Measurements from ENCODE around the gene LZTR1. TPM values are rescaled to one million over a fixed set of nuclear protein-coding genes. Genes with fewer than 3 reads are reported as not detected.

The LZTR1 gene
- polyA plus RNA-seq, 1 of the 3 experiments (the other 2 are of a cell fraction), result 37.7 TPM

DNA sequence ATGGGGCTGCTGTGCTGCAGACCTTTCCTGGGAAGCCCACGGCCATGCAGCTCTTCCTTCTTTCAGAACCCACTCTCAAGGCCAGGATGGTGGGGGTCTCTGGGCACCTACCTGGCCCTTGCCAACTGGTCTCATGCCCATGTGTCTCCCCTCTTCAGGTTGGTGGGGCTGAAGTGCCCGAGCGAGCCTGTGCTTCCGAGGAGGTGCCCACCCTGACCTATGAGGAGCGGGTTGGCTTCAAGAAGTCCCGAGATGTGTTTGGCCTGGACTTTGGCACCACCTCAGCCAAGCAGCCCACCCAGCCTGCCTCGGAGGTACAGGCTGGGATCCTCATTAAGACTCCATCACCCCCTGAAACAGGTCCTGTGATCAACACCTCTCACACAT, 10.0 kb downstream of the LZTR1 start (continued):
- no peak for TF ChIP-seq CTCF (IDR thresholded peaks at IDR 0.05)
- TF ChIP-seq, protein P1, sequence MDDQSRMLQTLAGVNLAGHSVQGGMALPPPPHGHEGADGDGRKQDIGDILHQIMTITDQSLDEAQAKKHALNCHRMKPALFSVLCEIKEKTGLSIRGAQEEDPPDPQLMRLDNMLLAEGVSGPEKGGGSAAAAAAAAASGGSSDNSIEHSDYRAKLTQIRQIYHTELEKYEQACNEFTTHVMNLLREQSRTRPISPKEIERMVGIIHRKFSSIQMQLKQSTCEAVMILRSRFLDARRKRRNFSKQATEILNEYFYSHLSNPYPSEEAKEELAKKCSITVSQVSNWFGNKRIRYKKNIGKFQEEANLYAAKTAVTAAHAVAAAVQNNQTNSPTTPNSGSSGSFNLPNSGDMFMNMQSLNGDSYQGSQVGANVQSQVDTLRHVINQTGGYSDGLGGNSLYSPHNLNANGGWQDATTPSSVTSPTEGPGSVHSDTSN (IDR thresholded peaks at IDR 0.05), result no peak
- no peak for TF ChIP-seq USF2 (IDR thresholded peaks at IDR 0.05; ENCODE audit: borderline replicate concordance, low read depth, low read length)
- TF ChIP-seq CHD2 (IDR thresholded peaks at IDR 0.05; ENCODE audit: low read length, partially characterized antibody), result no peak

DNA sequence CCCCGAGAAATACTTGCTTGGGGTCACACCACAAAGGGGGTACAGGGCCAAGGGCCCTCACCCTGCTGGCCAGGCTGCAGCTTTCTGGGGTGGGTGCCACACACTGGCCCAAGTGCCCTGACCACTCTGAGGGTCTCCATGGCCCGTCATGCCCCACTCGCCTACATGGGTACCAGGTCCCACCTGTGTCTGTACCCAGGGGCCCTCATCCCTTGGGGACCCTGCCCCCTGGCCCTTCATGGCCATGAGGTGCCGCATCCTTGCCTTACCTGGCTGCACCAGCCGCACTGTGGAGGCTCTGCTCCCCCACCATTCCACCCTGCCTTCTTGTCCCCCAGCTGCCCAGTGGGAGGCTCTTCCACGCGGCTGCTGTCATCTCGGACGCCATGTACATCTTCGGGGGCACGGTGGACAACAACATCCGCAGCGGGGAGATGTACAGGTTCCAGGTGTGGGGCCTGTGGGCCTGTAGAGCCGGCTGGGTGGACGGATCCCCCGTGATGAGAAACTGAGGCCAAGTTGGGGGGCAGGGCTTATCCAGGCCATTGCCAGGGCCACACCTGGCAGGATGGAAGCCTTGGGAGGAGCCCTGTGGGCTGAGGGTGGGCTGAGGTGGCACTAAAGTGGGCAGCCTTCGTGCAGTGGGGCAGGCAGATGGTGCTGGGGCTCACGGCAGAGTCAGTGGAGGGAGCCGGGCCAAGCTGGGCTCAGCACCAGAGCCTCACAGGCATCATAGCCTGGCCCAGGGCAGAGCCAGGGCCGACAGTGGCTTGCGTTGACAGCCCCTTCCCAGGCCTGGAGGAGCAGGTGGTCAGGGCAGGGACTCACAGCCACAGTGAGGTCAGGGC, 10.6 kb downstream of the LZTR1 start:
- no peaks in the 10 kb centered on the region for H3K4me1 ChIP-seq (ENCODE audit: control insufficient read depth in 1 of 2, insufficient read depth in 2 of 2, low read depth in 1 of 2, low read length in 1 of 2)
- H3K36me3 ChIP-seq (replicated peaks in 1 of 2; ENCODE audit: control insufficient read depth in 1 of 2, insufficient read depth in 2 of 2, low read length in 1 of 2), result peaks cover 5 to 66% of the 10 kb centered on the region in 2 experiments
- no peak overlapping the region for H3K4me2 ChIP-seq
- no peaks in the 10 kb centered on the region for H3K9me3 ChIP-seq
- no peak overlapping the region for H2AFZ ChIP-seq (ENCODE audit: low read depth)
- no peak for DNase-seq
- H4K20me1 ChIP-seq (ENCODE audit: insufficient read depth), result no peaks in the 10 kb centered on the region
- no peak overlapping the region for H3K27ac ChIP-seq (ENCODE audit: low read depth in 2 of 2, low read length in 1 of 2)
- no peak overlapping the region for H3K9ac ChIP-seq
- ChIA-PET CTCF (no interaction called here), POLR2A (no interaction called here)
- H3K79me2 ChIP-seq (ENCODE audit: insufficient read depth), result no peaks in the 10 kb centered on the region
- no peaks in the 10 kb centered on the region for H3K27me3 ChIP-seq (ENCODE audit: insufficient read depth)
- no peaks in the 10 kb centered on the region for H3K9me2 ChIP-seq
- no peak overlapping the region for H3K4me3 ChIP-seq (ENCODE audit: low read depth in 2 of 2, low read length in 1 of 2)
- H3F3A ChIP-seq (replicated peaks; ENCODE audit: insufficient read depth), result no peaks in the 10 kb centered on the region
- no peak for TF ChIP-seq JUND (IDR thresholded peaks at IDR 0.05)
- TF ChIP-seq MEF2A (IDR thresholded peaks at IDR 0.05; ENCODE audit: borderline replicate concordance, low read depth), result no peak
- TF ChIP-seq TAF1 (IDR thresholded peaks at IDR 0.05; ENCODE audit: borderline replicate concordance, low read depth, low read length), result no peak
- no peak for TF ChIP-seq RFX5 (IDR thresholded peaks at IDR 0.05; ENCODE audit: low read length)
- TF ChIP-seq EP300 (IDR thresholded peaks at IDR 0.05; ENCODE audit: borderline replicate concordance in 1 of 2, low read depth in 1 of 2, low read length in 1 of 2), result no peak
- TF ChIP-seq GABPA (IDR thresholded peaks at IDR 0.05; ENCODE audit: low read depth), result no peak
- TF ChIP-seq FOSL2 (IDR thresholded peaks at IDR 0.05; ENCODE audit: borderline replicate concordance, low read depth), result no peak
- no peak for TF ChIP-seq TEAD4 (IDR thresholded peaks at IDR 0.05; ENCODE audit: borderline replicate concordance, insufficient read depth)
- TF ChIP-seq SIN3A (IDR thresholded peaks at IDR 0.05; ENCODE audit: borderline replicate concordance, low read depth, low read length), result no peak
- no peak for TF ChIP-seq RCOR1 (IDR thresholded peaks at IDR 0.05; ENCODE audit: low read length)
- TF ChIP-seq, protein P2, sequence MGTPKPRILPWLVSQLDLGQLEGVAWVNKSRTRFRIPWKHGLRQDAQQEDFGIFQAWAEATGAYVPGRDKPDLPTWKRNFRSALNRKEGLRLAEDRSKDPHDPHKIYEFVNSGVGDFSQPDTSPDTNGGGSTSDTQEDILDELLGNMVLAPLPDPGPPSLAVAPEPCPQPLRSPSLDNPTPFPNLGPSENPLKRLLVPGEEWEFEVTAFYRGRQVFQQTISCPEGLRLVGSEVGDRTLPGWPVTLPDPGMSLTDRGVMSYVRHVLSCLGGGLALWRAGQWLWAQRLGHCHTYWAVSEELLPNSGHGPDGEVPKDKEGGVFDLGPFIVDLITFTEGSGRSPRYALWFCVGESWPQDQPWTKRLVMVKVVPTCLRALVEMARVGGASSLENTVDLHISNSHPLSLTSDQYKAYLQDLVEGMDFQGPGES (IDR thresholded peaks at IDR 0.05; ENCODE audit: low read depth, low read length), result no peak
- no peak for TF ChIP-seq SMC3 (IDR thresholded peaks at IDR 0.05; ENCODE audit: low read depth, low read length)
- 86% methylated on average over 11 of the region's 21 CpGs for WGBS (ENCODE audit: low lambda C conversion rate)

Data from SK-N-SH (cell line).